SW480 (cell line): ENCODE measurements around the gene TRMT10C.
A peak's percentile ranks its signal among the peaks of the same experiment; 100 is the strongest.
"Not testable (repeated sequence)": the region's sequence is repeated elsewhere in the genome, so short reads cannot be mapped to it uniquely, and the experiment has no call there.

ENCODE experiments used
- DNase-seq: peaks from one replicate; pipeline ENCODE4 v3.0.0-alpha.2; 2016; ENCODE audit warnings: low spot score

Gene TRMT10C

GRCh38 chr3:101561630-101562328 lies at the start of gene TRMT10C:
TRMT10C (plus strand) TSS chr3:101561868; CDS start chr3:101564782, 2,914 bp downstream.
- DNase-seq, result peak; percentile 85

GRCh38 chr3:101512396-101512645 lies 49.3 kb upstream of the TRMT10C start:
- DNase-seq, result no peak

GRCh38 chr3:101512646-101513418 lies 48.8 kb upstream of the TRMT10C start, which contains the start of gene SENP7:
SENP7 (minus strand) TSS chr3:101513212; CDS start chr3:101513130, 82 bp downstream.
- peak; percentile 74 for DNase-seq

GRCh38 chr3:101513419-101513986 lies 48.2 kb upstream of the TRMT10C start:
- DNase-seq, result peak; percentile 36

- peak; percentile 6 for DNase-seq
These were observed 43.2 kb upstream of the TRMT10C start for GRCh38 chr3:101518421-101518871.

- DNase-seq, result no peak
These were observed 41.8 kb upstream of the TRMT10C start for GRCh38 chr3:101519685-101520365.

- no peak for DNase-seq
These were observed 40.4 kb upstream of the TRMT10C start for GRCh38 chr3:101521211-101521701.

- DNase-seq, result no peak
These were observed 34.2 kb upstream of the TRMT10C start for GRCh38 chr3:101527441-101527840.

GRCh38 chr3:101527906-101528305 lies 33.8 kb upstream of the TRMT10C start:
- no peak for DNase-seq

GRCh38 chr3:101529816-101530685 lies 31.6 kb upstream of the TRMT10C start:
- DNase-seq, result no peak

- no peak for DNase-seq
These were observed 31.0 kb upstream of the TRMT10C start for GRCh38 chr3:101530686-101531047.

- no peak for DNase-seq
These were observed 30.1 kb upstream of the TRMT10C start for GRCh38 chr3:101531473-101532086.

- no peak for DNase-seq
These were observed 28.7 kb upstream of the TRMT10C start for GRCh38 chr3:101532783-101533602.

GRCh38 chr3:101533603-101533968 lies 28.1 kb upstream of the TRMT10C start:
- DNase-seq, result no peak

GRCh38 chr3:101535221-101535620 lies 26.4 kb upstream of the TRMT10C start:
- no peak for DNase-seq

GRCh38 chr3:101536266-101536665 lies 25.4 kb upstream of the TRMT10C start:
- DNase-seq, result no peak

GRCh38 chr3:101536955-101537354 lies 24.7 kb upstream of the TRMT10C start:
- DNase-seq, result not testable (repeated sequence)

- DNase-seq, result no peak
These were observed 18.7 kb upstream of the TRMT10C start for GRCh38 chr3:101542957-101543356.

- no peak for DNase-seq
These were observed 17.4 kb upstream of the TRMT10C start for GRCh38 chr3:101544161-101544850.
